Measurements from ENCODE around the gene SLBP. TPM values are rescaled to one million over a fixed set of nuclear protein-coding genes. Genes with fewer than 3 reads are reported as not detected.

Gene SLBP
- total and polyA plus RNA-seq, 10 of the 15 experiments (the other 5 are each of a cell fraction or from before 2014, with no cell fraction given): 94.4 to 278 (median 158) TPM

DNA sequence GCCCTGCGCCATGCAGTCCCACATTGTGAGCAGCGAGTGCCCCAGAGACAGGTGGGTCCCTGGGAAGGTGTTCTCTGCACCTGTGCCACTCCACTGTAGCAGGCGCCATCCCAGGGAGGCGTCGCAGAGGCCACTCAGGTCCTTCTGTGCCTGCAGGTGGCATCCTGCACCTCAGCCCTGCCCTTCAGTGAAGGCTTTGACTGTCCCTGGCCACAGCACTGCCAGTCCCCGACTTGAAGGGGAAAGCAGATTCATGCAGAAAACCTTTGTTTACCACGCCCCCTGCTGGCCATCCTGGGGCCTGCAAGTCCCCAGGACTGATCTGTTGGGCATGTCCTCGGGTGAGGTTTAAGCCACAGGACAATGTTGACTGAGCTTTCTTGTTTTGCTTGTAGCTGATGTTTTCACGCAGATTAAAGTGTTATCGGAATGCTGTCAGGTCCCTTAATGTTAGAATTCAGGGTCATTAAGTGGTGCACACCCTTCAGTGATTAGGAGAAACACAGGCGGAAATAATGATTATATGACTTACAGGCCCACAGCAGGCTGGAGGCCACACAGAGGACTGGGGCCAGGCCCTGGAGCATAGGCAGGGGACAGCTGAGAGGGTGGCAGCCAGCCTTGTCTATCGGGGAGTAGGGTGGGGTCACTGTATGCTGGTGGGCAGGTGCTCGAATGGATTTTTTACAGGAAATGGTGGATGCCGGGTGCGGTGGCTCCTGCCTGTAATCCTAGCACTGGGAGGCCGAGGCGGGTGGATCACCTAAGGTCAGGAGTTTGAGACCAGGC lies 14.2 kb upstream of the SLBP start:
- 0 out of 2 replicates have a peak overlapping the region, but pooled peaks have one; percentile 23 for H3K4me2 ChIP-seq (ENCODE audit: control insufficient read depth, insufficient read depth)
- RAD21 ChIA-PET (ENCODE audit: unreplicated experiment): interaction anchor here (1.3 to 4.9 kb wide), 3 partner anchors 12 to 33 kb away, joined by 4 to 77 read pairs (median 5); partner anchors contain the start of gene SLBP
- H3K36me3 ChIP-seq (ENCODE audit: control insufficient read depth in 2 of 2, insufficient read depth in 2 of 2, low read length in 1 of 2): peaks cover 26 to 46% of the 10 kb centered on the region in 2 experiments; a peak in 3 of 4 replicates
- CTCF ChIA-PET: interaction anchor here (0.7 to 15.5 kb wide), 8 partner anchors 17 to 201 kb away, joined by 3 to 317 read pairs (median 5); no protein-coding TSS in a partner anchor
- H3K27me3 ChIP-seq (replicated peaks in 1 of 2; ENCODE audit: control insufficient read depth in 2 of 2, insufficient read depth in 2 of 2, low read length in 1 of 2): no peaks in the 10 kb centered on the region
- ATAC-seq (peak; percentile 73), FAIRE-seq (peak; percentile 91), DNase-seq (ENCODE audit: low read depth, low spot score) (peak; percentile 45)
- intact Hi-C loops (cut with micrococcal nuclease; ENCODE audit: unreplicated experiment): loop anchor here (1.0 kb wide), 1 partner anchor 33 kb away; no protein-coding TSS in a partner anchor
- H3K27ac ChIP-seq (ENCODE audit: control insufficient read depth, insufficient read depth): no peak overlapping the region
- in situ Hi-C loops (cut with MboI): loop anchor here (5.0 kb wide), 1 partner anchor 34 kb away; no protein-coding TSS in a partner anchor
- BruUV-seq (replicated peaks): no TSS peak
- peaks cover 58% of the 10 kb centered on the region for H3K79me2 ChIP-seq (ENCODE audit: control insufficient read depth, insufficient read depth, low read length)
- 70% methylated on average over 17 of the region's 17 CpGs for WGBS (ENCODE audit: insufficient coverage, insufficient replicate concordance, low lambda C conversion rate, missing lambda C conversion rate)
- H2AFZ ChIP-seq (ENCODE audit: control insufficient read depth, low read depth, low read length): no peak overlapping the region
- H4K20me1 ChIP-seq (ENCODE audit: control insufficient read depth, insufficient read depth): no peaks in the 10 kb centered on the region
- H3K4me3 ChIP-seq: no peak overlapping the region
- H3K4me1 ChIP-seq (ENCODE audit: control insufficient read depth, insufficient read depth, low read length): peaks cover 18% of the 10 kb centered on the region
- POLR2A ChIA-PET: interaction anchor here (3.1 kb wide), 1 partner anchor 33 kb away, joined by 10 read pairs; no protein-coding TSS in a partner anchor
- H3K9me3 ChIP-seq (replicated peaks; ENCODE audit: control insufficient read depth, insufficient read depth, low read length): no peaks in the 10 kb centered on the region
- H3K9ac ChIP-seq (ENCODE audit: control insufficient read depth, insufficient read depth, low read length): no peak overlapping the region
- SMC1A ChIA-PET (ENCODE audit: uncharacterized antibody, unreplicated experiment): interaction anchor here (0.7 to 11.0 kb wide), 4 partner anchors 14 to 202 kb away, joined by 3 to 132 read pairs (median 18); partner anchors contain the start of gene SLBP
- no peak for TF ChIP-seq TCF3 (IDR thresholded peaks at IDR 0.05; ENCODE audit: borderline replicate concordance, insufficient read depth, low read depth, low read length)
- no peak for TF ChIP-seq WRNIP1 (IDR thresholded peaks at IDR 0.05; ENCODE audit: borderline replicate concordance, low read depth, low read length)
- no peak for TF ChIP-seq TBL1XR1 (IDR thresholded peaks at IDR 0.05; ENCODE audit: low read depth, low read length)
- TF ChIP-seq ZBTB40 (IDR thresholded peaks at IDR 0.05; ENCODE audit: borderline replicate concordance): no peak
- no peak for TF ChIP-seq SUPT20H (IDR thresholded peaks at IDR 0.05; ENCODE audit: borderline replicate concordance, control insufficient read depth, low read depth, low read length)
- TF ChIP-seq RAD21 (IDR thresholded peaks at IDR 0.05; ENCODE audit: insufficient read depth, low read depth, low read length): peak; percentile 84
- TF ChIP-seq CEBPZ (IDR thresholded peaks at IDR 0.05; ENCODE audit: low read depth, low read length): no peak
- TF ChIP-seq KDM1A (IDR thresholded peaks at IDR 0.05; ENCODE audit: borderline replicate concordance): no peak
- TF ChIP-seq SMC3 (IDR thresholded peaks at IDR 0.05; ENCODE audit: borderline replicate concordance, low read length): peak; percentile 60
- no peak for TF ChIP-seq JUNB (IDR thresholded peaks at IDR 0.05)
- no peak for TF ChIP-seq HDAC2 (IDR thresholded peaks at IDR 0.05)

Measured in GM12878 (cell line).